ENCODE data around the gene SYT15B. TPM values are rescaled to one million over a fixed set of nuclear protein-coding genes. Genes with fewer than 3 reads are reported as not detected.
"Not testable (repeated sequence)": the region's sequence is repeated elsewhere in the genome, so short reads cannot be mapped to it uniquely, and the experiment has no call there.

Gene SYT15B
- total and polyA plus RNA-seq, 5 donors: 0.79 to 2.2 (median 1.0) TPM

DNA sequence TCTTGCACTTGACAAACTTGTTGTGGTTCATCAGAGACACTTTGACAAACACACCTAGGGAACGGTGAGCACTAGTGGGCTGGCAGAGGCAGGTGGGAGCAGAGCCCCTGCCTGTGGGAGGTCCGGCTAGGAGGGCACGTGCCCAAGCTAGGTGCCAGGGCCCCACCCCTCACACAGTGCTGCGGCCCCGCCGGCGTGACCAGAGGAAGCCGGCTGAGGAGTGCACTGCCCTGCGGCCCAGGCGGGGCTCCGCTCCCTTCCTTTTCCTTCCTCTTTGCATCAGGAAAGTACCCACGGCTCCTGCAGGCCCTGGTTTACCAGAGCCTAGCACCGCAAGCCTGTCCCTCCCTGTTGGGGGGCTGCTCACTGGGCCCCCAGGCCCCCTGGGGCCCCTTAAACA lies 7.2 kb downstream of the SYT15B start:
- H3K4me1 ChIP-seq (ENCODE audit: control insufficient read depth, insufficient read depth, low read length); DNase-seq; H3K27me3 ChIP-seq (ENCODE audit: control insufficient read depth, insufficient read depth); H3K27ac ChIP-seq (ENCODE audit: low read length); intact Hi-C loops (cut with DNase I); H3K4me3 ChIP-seq (ENCODE audit: low read length); H3K9me3 ChIP-seq (ENCODE audit: control insufficient read depth, low read length): not testable (repeated sequence)
- peak; percentile 47 to 58 for ATAC-seq
- WGBS: no CpG with 5 or more reads among the region's 13 CpGs

GRCh38 chr10:47753871-47754270 lies 9.5 kb downstream of the SYT15B start:
- no CpG with 5 or more reads among the region's 24 CpGs for WGBS
- H3K27me3 ChIP-seq (ENCODE audit: control insufficient read depth, insufficient read depth); H3K27ac ChIP-seq (ENCODE audit: low read length); DNase-seq; intact Hi-C loops (cut with DNase I); H3K9me3 ChIP-seq (ENCODE audit: control insufficient read depth, low read length); H3K4me3 ChIP-seq (ENCODE audit: low read length); H3K4me1 ChIP-seq (ENCODE audit: control insufficient read depth, insufficient read depth, low read length): not testable (repeated sequence)
- ATAC-seq: peak; percentile 67 to 75

DNA sequence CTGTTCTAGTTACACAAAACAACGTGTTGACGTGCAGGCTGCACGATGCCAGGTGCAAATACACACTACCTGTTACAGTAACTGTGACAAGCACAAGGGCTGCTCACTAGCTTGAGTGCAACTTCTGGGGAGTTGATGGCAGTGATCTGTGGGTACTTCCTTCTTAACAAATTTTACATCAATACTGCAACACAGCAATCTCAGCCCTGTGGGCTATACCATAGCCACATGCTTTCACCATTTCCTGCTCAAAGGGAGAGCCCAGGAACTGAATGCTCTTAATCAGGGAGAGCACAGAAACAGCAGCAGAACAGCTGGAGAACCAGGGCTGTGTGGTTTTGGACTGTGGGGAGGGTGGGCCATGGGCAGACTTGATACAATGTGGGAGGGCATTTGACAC lies 10.2 kb downstream of the SYT15B start:
- WGBS: 84% methylated on average over 2 of the region's 3 CpGs
- intact Hi-C loops (cut with DNase I); H3K4me3 ChIP-seq (ENCODE audit: low read length); H3K9me3 ChIP-seq (ENCODE audit: control insufficient read depth, low read length); H3K27ac ChIP-seq (ENCODE audit: low read length); ATAC-seq; H3K4me1 ChIP-seq (ENCODE audit: control insufficient read depth, insufficient read depth, low read length); H3K27me3 ChIP-seq (ENCODE audit: control insufficient read depth, insufficient read depth); DNase-seq: not testable (repeated sequence)

DNA sequence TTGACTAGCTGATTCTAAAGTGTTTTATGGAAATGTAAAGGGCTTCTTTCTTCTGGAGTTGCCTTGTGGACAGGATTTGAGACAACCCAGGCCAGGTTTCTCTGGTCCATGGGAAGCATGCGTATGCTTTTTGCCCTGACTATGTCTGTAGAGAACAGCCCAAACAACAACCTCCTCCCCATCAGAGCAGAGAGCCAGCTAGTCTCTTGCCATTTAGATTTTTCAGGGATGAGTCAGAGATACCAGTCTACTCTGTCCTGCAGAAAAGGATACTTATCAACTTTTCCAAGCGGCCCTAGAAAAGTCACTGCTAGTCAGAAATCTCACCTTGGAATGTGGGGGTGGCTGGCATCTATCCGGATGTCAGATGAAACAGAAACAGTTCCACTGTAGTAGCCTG lies 11.6 kb downstream of the SYT15B start:
- H3K9me3 ChIP-seq (ENCODE audit: control insufficient read depth, low read length); H3K4me3 ChIP-seq (ENCODE audit: low read length); ATAC-seq; H3K27ac ChIP-seq (ENCODE audit: low read length); DNase-seq; H3K27me3 ChIP-seq (ENCODE audit: control insufficient read depth, insufficient read depth); intact Hi-C loops (cut with DNase I); H3K4me1 ChIP-seq (ENCODE audit: control insufficient read depth, insufficient read depth, low read length): not testable (repeated sequence)
- no CpG with 5 or more reads among the region's 3 CpGs for WGBS

- H3K27me3 ChIP-seq (ENCODE audit: control insufficient read depth, insufficient read depth); intact Hi-C loops (cut with DNase I); H3K9me3 ChIP-seq (ENCODE audit: control insufficient read depth, low read length); ATAC-seq; H3K4me3 ChIP-seq (ENCODE audit: low read length); H3K4me1 ChIP-seq (ENCODE audit: control insufficient read depth, insufficient read depth, low read length); H3K27ac ChIP-seq (ENCODE audit: low read length); DNase-seq: not testable (repeated sequence)
- WGBS: no CpG with 5 or more reads among the region's 8 CpGs
These were observed 13.0 kb downstream of the SYT15B start for GRCh38 chr10:47750360-47750759.

DNA sequence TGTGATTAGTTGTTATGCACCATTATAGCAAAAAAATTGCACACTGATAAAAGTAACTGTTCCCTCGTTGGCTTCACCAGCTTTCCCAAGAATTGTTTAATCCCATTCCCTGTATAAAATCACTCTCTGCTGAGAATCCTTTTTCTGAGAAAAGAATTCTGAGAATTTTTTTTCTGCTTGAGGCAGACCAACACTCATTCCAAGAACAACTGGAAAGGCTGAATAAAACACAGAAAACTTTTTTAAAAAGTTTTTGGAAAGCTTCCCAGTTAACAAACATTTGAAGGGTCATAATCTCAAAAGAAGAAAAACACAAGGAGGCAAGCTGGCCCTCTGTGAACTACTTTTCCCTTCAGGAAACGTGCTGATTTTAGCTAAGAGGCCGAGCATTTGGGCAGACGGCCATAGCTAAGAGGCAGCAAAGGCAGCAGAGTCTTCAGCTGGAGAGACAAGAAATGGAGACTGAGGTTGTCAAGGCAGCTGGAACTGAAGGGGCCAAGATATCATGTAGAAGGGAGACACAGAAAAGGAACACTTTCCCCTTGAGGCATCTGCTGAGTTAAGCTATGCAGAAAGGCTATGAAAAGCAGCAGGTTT lies 16.5 kb downstream of the SYT15B start:
- DNase-seq (peak in 1 of 3 donors; percentile 38), ATAC-seq (peak; percentile 85 to 88)
- H3K9me3 ChIP-seq (ENCODE audit: control insufficient read depth, low read length); intact Hi-C loops (cut with DNase I); H3K4me3 ChIP-seq (ENCODE audit: low read length); H3K27ac ChIP-seq (ENCODE audit: low read length); H3K27me3 ChIP-seq (ENCODE audit: control insufficient read depth, insufficient read depth); H3K4me1 ChIP-seq (ENCODE audit: control insufficient read depth, insufficient read depth, low read length): not testable (repeated sequence)
- 22% methylated on average over 3 of the region's 4 CpGs for WGBS

DNA sequence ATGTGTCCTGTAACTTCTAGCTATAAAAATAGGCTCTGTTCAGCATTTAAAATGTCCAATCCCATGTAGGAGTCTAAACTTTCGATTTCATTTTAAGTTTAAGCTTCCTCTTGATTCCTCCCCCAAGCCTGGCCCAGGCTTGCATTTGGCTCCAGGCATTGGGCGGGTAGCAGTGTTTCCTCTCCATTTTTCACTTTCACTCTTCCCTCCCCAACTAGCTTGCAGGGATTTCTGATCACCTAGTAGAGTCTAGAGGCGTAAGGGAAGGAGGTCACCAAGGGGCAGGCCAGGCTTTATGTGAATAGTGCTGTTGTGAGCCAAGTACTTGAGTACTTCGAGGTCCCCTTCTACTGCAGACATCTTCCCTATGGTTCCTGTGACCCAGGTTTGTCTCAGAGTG lies 18.5 kb downstream of the SYT15B start:
- H3K27me3 ChIP-seq (ENCODE audit: control insufficient read depth, insufficient read depth); H3K27ac ChIP-seq (ENCODE audit: low read length); H3K9me3 ChIP-seq (ENCODE audit: control insufficient read depth, low read length); H3K4me1 ChIP-seq (ENCODE audit: control insufficient read depth, insufficient read depth, low read length); H3K4me3 ChIP-seq (ENCODE audit: low read length); intact Hi-C loops (cut with DNase I): not testable (repeated sequence)
- 21% methylated on average over 1 of the region's 4 CpGs for WGBS
- ATAC-seq (peak; percentile 36 to 48), DNase-seq (peak in 1 of 3 donors; percentile 32)

- DNase-seq: peak; percentile 22 to 80 (median 71)
- WGBS: 8% methylated on average over 20 of the region's 48 CpGs
These were observed 19.5 kb downstream of the SYT15B start for GRCh38 chr10:47743611-47744550.

DNA sequence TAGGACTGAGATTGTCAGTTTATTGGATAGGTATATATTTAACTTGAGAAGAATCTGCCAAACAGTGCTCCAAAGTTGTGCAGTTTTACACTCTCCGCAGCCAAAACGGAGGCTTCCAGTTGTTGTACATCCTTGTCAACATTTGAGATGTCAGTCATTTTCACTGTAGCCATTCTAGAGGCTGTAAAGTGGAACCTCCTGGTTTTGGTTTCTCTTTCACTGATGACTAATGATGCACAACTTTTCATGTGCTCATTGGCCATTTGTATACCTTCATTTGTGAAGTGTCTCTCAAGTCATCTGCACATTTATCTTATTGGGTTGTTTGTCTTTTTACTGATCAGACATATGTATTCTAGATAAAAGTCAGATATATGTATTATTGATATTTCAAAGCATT lies 22.5 kb downstream of the SYT15B start:
- H3K27me3 ChIP-seq (ENCODE audit: control insufficient read depth, insufficient read depth); H3K4me3 ChIP-seq (ENCODE audit: low read length); intact Hi-C loops (cut with DNase I); DNase-seq; H3K9me3 ChIP-seq (ENCODE audit: control insufficient read depth, low read length); H3K27ac ChIP-seq (ENCODE audit: low read length); H3K4me1 ChIP-seq (ENCODE audit: control insufficient read depth, insufficient read depth, low read length); ATAC-seq: not testable (repeated sequence)
- 57% methylated on average over 2 of the region's 2 CpGs for WGBS

More at GRCh38 chr10:47743611-47744550, 19.5 kb downstream of the SYT15B start:
- H3K9me3 ChIP-seq (ENCODE audit: control insufficient read depth, low read length); H3K27me3 ChIP-seq (ENCODE audit: control insufficient read depth, insufficient read depth); intact Hi-C loops (cut with DNase I); H3K27ac ChIP-seq (ENCODE audit: low read length); H3K4me3 ChIP-seq (ENCODE audit: low read length); H3K4me1 ChIP-seq (ENCODE audit: control insufficient read depth, insufficient read depth, low read length): not testable (repeated sequence)
- ATAC-seq: peak; percentile 85 to 89

GRCh38 chr10:47730911-47731310 lies 32.5 kb downstream of the SYT15B start:
- no CpG with 5 or more reads among the region's 5 CpGs for WGBS
- H3K27ac ChIP-seq (ENCODE audit: low read length); intact Hi-C loops (cut with DNase I); H3K27me3 ChIP-seq (ENCODE audit: control insufficient read depth, insufficient read depth); H3K9me3 ChIP-seq (ENCODE audit: control insufficient read depth, low read length); H3K4me1 ChIP-seq (ENCODE audit: control insufficient read depth, insufficient read depth, low read length); ATAC-seq; H3K4me3 ChIP-seq (ENCODE audit: low read length); DNase-seq: not testable (repeated sequence)

DNA sequence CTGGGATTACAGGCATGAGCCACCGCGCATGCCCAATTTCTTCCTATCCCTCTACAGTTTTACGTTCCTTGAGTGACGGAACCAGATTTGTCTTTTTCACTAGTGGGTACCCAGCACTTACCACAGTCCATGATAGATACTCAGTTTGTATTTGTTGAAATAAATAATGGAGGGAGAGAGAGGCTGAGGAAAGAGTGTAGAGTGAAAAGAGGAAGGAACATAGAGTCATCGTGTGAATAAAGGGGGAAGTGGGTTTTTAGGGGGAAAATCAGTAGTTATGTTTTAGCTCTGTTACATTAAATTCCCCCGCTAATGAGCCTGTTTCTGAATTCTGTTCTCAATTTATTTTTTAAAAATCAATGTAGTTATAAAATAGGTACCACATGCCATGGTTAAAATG lies 37.7 kb downstream of the SYT15B start:
- H3K4me3 ChIP-seq (ENCODE audit: low read length); H3K27ac ChIP-seq (ENCODE audit: low read length); intact Hi-C loops (cut with DNase I); H3K9me3 ChIP-seq (ENCODE audit: control insufficient read depth, low read length); ATAC-seq; H3K4me1 ChIP-seq (ENCODE audit: control insufficient read depth, insufficient read depth, low read length); H3K27me3 ChIP-seq (ENCODE audit: control insufficient read depth, insufficient read depth); DNase-seq: not testable (repeated sequence)
- WGBS: no CpG with 5 or more reads among the region's 6 CpGs
